Liver (tissue), 9 donors: ENCODE results near the gene PPOX. TPM values are rescaled to one million over a fixed set of nuclear protein-coding genes. Genes with fewer than 3 reads are reported as not detected.

Experiments used
- DNase-seq: peaks from one replicate; pipeline ENCODE4 v3.0.0-alpha.2; 2017; ENCODE audit warnings: low spot score
- H3K27ac ChIP-seq, 2 donors: one replicate each; pipeline ENCODE4 v1.7.0; 2013; ENCODE audit warnings: inconsistent platforms in 2 of 2, low read length in 2 of 2, control low read depth in 1 of 2, low read depth in 1 of 2, mild to moderate bottlenecking in 1 of 2
- H3K27me3 ChIP-seq, 4 donors: one replicate each; pipeline versions ENCODE4 v1.6.1 to v1.7.0; 2013; ENCODE audit warnings: low read length in 3 of 4, inconsistent platforms in 1 of 4, mild to moderate bottlenecking in 1 of 4, moderate library complexity in 1 of 4; ENCODE audit not compliant: control insufficient read depth in 4 of 4, insufficient read depth in 4 of 4
- H3K36me3 ChIP-seq, 4 donors: one replicate each; pipeline versions ENCODE4 v1.6.1 to v1.7.0; 2013; ENCODE audit warnings: low read length in 3 of 4, mild to moderate bottlenecking in 3 of 4, low read depth in 1 of 4, moderate library complexity in 1 of 4; ENCODE audit not compliant: control insufficient read depth in 4 of 4, insufficient read depth in 3 of 4
- H3K4me1 ChIP-seq, 4 donors: one replicate each; pipeline versions ENCODE4 v1.6.1 to v1.7.0; 2013; ENCODE audit warnings: low read length in 3 of 4, mild to moderate bottlenecking in 3 of 4, moderate library complexity in 1 of 4; ENCODE audit not compliant: control insufficient read depth in 4 of 4, insufficient read depth in 4 of 4
- H3K4me3 ChIP-seq, 3 donors: one replicate each; pipeline versions ENCODE4 v1.6.1 to v1.7.0; 2013; ENCODE audit warnings: low read length in 3 of 3, control low read depth in 1 of 3, low read depth in 1 of 3, mild to moderate bottlenecking in 1 of 3
- H3K9ac ChIP-seq, 2 donors: one replicate each; pipeline ENCODE4 v1.7.0; 2013; ENCODE audit warnings: low read length in 2 of 2, mild to moderate bottlenecking in 2 of 2, moderate library complexity in 2 of 2, control low read depth in 1 of 2, low read depth in 1 of 2
- H3K9me3 ChIP-seq, 4 donors: one replicate each; pipeline versions ENCODE4 v1.6.1 to v1.7.0; 2013; ENCODE audit warnings: low read length in 3 of 4; ENCODE audit not compliant: control insufficient read depth in 4 of 4
- CTCF ChIP-seq: fragments of 150-350 bp; IDR thresholded peaks from 2 replicates; pipeline ENCODE4 v1.5.1; 2017; ENCODE audit warnings: improper control_type of control experiment, low read depth, low read length; ENCODE audit not compliant: missing input control
- FOXA1 ChIP-seq: IDR thresholded peaks from 2 replicates; pipeline ENCODE4 v1.6.1; 2016; ENCODE audit warnings: antibody characterized with exemption
- HNF4A ChIP-seq, 2 donors: conservative IDR thresholded peaks; 2 replicates each; pipeline ENCODE4 v1.6.1; 2016; ENCODE audit warnings: antibody characterized with exemption in 2 of 2, mild to moderate bottlenecking in 2 of 2
- HNF4G ChIP-seq: IDR thresholded peaks from 2 replicates; pipeline ENCODE4 v1.6.1; 2016; ENCODE audit warnings: antibody characterized with exemption
- JUND ChIP-seq, 2 donors: IDR thresholded peaks; 2 replicates each; pipeline ENCODE4 v1.6.1; 2016; ENCODE audit warnings: antibody characterized with exemption in 2 of 2
- MAX ChIP-seq: IDR thresholded peaks from 2 replicates; pipeline ENCODE4 v1.6.1; 2016; ENCODE audit warnings: antibody characterized with exemption
- REST ChIP-seq: IDR thresholded peaks from 2 replicates; pipeline ENCODE4 v1.6.1; 2016; ENCODE audit warnings: antibody characterized with exemption, mild to moderate bottlenecking
- RXRA ChIP-seq, 2 donors: IDR thresholded peaks; 2 replicates each; pipeline ENCODE4 v1.6.1; 2017 to 2018; ENCODE audit warnings: antibody characterized with exemption in 2 of 2, mild to moderate bottlenecking in 1 of 2
- SP1 ChIP-seq: IDR thresholded peaks from 2 replicates; pipeline ENCODE4 v1.6.1; 2018; ENCODE audit warnings: antibody characterized with exemption, mild to moderate bottlenecking
- whole genome bisulfite sequencing: extraction: QIAGEN DNeasy Blood & Tissue Kit; methylation state at CpG from one replicate; pipeline ENCODE4 v1.1.7; 2013; 5-methylcytosine and 5-hydroxymethylcytosine counted together
- polyA plus RNA-seq, 2 donors: library from polyadenylated mRNA; stranded (reverse) in 1 of 2; unstranded in 1 of 2; fragments of 200-250 nt in 1 of 2; fragments of >200 nt in 1 of 2; fragmentation: Nextera tagmentation in 1 of 2; extraction: Ambion mirVana in 1 of 2; gene quantifications; one replicate each; pipeline versions ENCODE4 v1.2.1 to v1.2.3, GENCODE V29; 2013 to 2015
- total RNA-seq, 2 donors: library from RNA; depleted of rRNA; stranded (reverse); fragments of >200 nt; gene quantifications; one replicate each; pipeline ENCODE4 v1.2.3, GENCODE V29; 2014
- donor health status: healthy.
- donor health status: healthy.
- donor health status: healthy.
- donor health status: healthy.
- donor health status: healthy.

The PPOX gene
- total and polyA plus RNA-seq, 4 donors: 6.2 to 106 (median 7.9) TPM

GRCh38 chr1:161162806-161163205 is 3.4 kb upstream of the PPOX start:
- Histone ChIP-seq H3K4me3 (no peak overlapping the region), H3K9me3 (no peaks in the 10 kb centered on the region), H3K27me3 (no peaks in the 10 kb centered on the region), H3K4me1 (peaks cover 17 to 54% (median 36%) of the 10 kb centered on the region in 4 donors), H3K27ac (no peak overlapping the region), H3K9ac (no peak overlapping the region), H3K36me3 (peaks cover 0 to 21% (median 6%) of the 10 kb centered on the region in 4 donors)
- no peak for TF ChIP-seq HNF4G
- TF ChIP-seq RXRA (IDR thresholded peaks at IDR 0.05): no peak
- no peak for TF ChIP-seq REST
- no peak for TF ChIP-seq JUND (IDR thresholded peaks at IDR 0.05)
- TF ChIP-seq FOXA1: no peak
- no peak for TF ChIP-seq CTCF
- TF ChIP-seq MAX: no peak
- 96% methylated on average over 10 of the region's 10 CpGs for WGBS
- DNase-seq: peak; percentile 30

GRCh38 chr1:161163793-161164192 is 2.4 kb upstream of the PPOX start:
- Histone ChIP-seq H3K27me3 (no peaks in the 10 kb centered on the region), H3K36me3 (peaks cover 0 to 19% (median 6%) of the 10 kb centered on the region in 4 donors), H3K9me3 (no peaks in the 10 kb centered on the region), H3K27ac (no peak overlapping the region), H3K4me3 (no peak overlapping the region), H3K9ac (no peak overlapping the region), H3K4me1 (peaks cover 14 to 47% (median 34%) of the 10 kb centered on the region in 4 donors)
- no peak for TF ChIP-seq SP1
- 96% methylated on average over 5 of the region's 5 CpGs for WGBS
- DNase-seq: no peak

- H3K9ac ChIP-seq: peak overlapping the region in 1 of 2 donors; percentile 74
- no peak for DNase-seq
These were observed 1.2 kb upstream of the PPOX start for GRCh38 chr1:161164901-161165610.

More at GRCh38 chr1:161164901-161165610, 1.2 kb upstream of the PPOX start:
- H3K27ac ChIP-seq: peak overlapping the region; percentile 59 to 79
- peaks cover 0 to 24% (median 8%) of the 10 kb centered on the region in 4 donors for H3K36me3 ChIP-seq
- peak overlapping the region in 1 of 3 donors; percentile 67 for H3K4me3 ChIP-seq
- 68% methylated on average over 14 of the region's 14 CpGs for WGBS
- no peaks in the 10 kb centered on the region for H3K9me3 ChIP-seq
- TF ChIP-seq JUND (IDR thresholded peaks at IDR 0.05) (no peak), HNF4A (conservative IDR thresholded peaks at IDR 0.05) (no peak), CTCF (no peak)
- no peaks in the 10 kb centered on the region for H3K27me3 ChIP-seq
- H3K4me1 ChIP-seq: peaks cover 10 to 39% (median 27%) of the 10 kb centered on the region in 4 donors
